Stimulated activated CD8-positive, alpha-beta memory T cell treated with anti-CD3 and anti-CD28 coated beads, Interleukin-15, amount 100 ng/mL, for 4 hours (primary cell): ENCODE measurements around the gene HPSE.

ENCODE experiments used
- DNase-seq, 2 donors: peaks; one replicate each; pipeline ENCODE4 v3.0.0-alpha.2; 2020; ENCODE audit warnings: low read depth in 2 of 2

HPSE gene

DNA sequence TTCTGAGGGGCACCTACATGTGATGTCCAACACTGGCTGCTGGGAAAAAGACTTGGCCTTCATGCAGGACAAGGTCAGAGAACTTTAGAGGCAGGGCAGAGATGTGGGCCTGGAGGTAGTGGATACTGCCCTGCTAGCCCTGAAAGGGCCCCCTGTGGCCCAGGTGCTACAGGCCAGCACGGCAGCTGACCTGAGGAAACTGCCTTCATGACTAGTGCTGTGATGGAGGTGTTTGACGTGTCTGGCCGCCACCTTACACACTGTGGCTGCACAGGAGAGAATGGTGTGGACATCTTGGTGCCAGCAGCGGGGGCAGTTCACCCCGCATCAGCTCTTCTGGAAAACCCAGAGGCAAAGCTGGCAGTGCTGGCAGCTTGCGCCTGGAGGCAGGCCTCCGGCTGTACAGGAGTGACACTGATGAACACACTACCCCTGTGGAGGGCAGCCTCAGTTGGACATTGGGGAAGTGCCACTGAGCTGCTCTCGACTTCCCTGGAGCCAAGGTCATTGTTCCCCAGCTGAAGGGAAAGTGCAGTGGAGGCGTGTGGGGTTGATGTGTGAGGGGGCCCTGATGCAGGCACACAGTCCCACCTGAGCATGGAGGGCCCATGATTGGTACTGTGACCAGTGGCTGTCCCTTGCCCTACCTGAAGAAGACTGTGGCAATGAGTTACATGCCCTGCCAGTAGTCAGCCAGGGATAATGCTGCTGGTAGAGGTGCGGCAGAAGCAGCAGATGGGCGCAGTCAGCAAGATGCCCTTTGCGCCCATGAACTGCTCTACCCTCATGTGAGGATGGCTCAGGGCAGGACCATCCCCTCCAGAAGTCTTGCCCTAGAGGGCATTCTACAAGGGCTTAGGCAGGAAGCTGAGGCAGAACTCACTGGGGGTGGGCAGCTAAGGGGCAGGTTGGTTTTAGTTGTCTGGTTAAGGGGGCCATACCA lies 87.0 kb downstream of the HPSE start:
- no peak for DNase-seq
